ENCODE data around the gene SLC37A4. TPM values are rescaled to one million over a fixed set of nuclear protein-coding genes. Genes with fewer than 3 reads are reported as not detected.

SLC37A4 gene
- total and polyA plus RNA-seq, 2 experiments from 2014 or later: 68.0 to 82.3 TPM

DNA sequence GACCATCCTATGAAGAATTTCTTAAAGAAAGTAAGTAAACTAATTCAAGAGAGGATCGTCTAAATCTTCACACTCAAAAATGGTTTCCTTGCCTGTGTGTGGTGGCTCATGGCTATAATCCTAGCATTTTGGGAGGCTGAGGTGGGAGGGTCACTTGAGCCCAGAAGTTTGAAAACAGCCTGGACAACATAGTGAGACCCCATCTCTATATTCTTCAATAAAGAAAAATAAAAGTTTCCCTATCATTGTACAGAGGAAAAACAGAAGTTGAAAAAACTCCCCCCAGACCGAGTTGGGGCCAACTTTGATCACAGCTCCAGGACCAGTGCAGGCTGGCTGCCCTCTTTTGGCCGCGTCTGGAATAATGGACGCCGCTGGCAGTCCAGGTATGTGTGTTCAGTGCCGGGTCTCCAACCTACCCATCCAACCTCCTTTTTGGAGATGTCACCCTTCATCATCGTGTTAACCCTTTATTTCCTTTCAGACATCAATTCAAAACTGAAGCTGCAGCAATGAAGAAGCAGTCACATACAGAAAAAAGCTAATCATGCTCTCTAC lies 15.5 kb downstream of the SLC37A4 start:
- no peak for TF ChIP-seq EZH2phosphoT487 (IDR thresholded peaks at IDR 0.05; ENCODE audit: low read depth, severe bottlenecking, unreplicated experiment)
- TF ChIP-seq, protein P1, sequence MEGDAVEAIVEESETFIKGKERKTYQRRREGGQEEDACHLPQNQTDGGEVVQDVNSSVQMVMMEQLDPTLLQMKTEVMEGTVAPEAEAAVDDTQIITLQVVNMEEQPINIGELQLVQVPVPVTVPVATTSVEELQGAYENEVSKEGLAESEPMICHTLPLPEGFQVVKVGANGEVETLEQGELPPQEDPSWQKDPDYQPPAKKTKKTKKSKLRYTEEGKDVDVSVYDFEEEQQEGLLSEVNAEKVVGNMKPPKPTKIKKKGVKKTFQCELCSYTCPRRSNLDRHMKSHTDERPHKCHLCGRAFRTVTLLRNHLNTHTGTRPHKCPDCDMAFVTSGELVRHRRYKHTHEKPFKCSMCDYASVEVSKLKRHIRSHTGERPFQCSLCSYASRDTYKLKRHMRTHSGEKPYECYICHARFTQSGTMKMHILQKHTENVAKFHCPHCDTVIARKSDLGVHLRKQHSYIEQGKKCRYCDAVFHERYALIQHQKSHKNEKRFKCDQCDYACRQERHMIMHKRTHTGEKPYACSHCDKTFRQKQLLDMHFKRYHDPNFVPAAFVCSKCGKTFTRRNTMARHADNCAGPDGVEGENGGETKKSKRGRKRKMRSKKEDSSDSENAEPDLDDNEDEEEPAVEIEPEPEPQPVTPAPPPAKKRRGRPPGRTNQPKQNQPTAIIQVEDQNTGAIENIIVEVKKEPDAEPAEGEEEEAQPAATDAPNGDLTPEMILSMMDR (IDR thresholded peaks at IDR 0.05; ENCODE audit: poor library complexity): peak; percentile 19
- no peaks in the 10 kb centered on the region for H3K36me3 ChIP-seq (replicated peaks; ENCODE audit: insufficient read depth, low read depth)
- peak; percentile 29 for DNase-seq (ENCODE audit: low spot score)
- peaks cover 7% of the 10 kb centered on the region for H4K20me1 ChIP-seq (ENCODE audit: insufficient read depth, poor library complexity, severe bottlenecking)
- H3K9me2 ChIP-seq (replicated peaks; ENCODE audit: insufficient read depth): no peaks in the 10 kb centered on the region
- H3K4me1 ChIP-seq (ENCODE audit: insufficient read depth): peaks cover 19% of the 10 kb centered on the region
- H3K27me3 ChIP-seq: no peaks in the 10 kb centered on the region
- H3K4me2 ChIP-seq: no peak overlapping the region
- H3K79me2 ChIP-seq: peaks cover 50% of the 10 kb centered on the region
- no peak overlapping the region for H2AFZ ChIP-seq
- 74% methylated on average over 8 of the region's 8 CpGs for WGBS (ENCODE audit: low lambda C conversion rate, missing lambda C conversion rate)
- no peak overlapping the region for H3K4me3 ChIP-seq
- H3K9me3 ChIP-seq (ENCODE audit: low read depth): no peaks in the 10 kb centered on the region
- no peak overlapping the region for H3K27ac ChIP-seq

DNA sequence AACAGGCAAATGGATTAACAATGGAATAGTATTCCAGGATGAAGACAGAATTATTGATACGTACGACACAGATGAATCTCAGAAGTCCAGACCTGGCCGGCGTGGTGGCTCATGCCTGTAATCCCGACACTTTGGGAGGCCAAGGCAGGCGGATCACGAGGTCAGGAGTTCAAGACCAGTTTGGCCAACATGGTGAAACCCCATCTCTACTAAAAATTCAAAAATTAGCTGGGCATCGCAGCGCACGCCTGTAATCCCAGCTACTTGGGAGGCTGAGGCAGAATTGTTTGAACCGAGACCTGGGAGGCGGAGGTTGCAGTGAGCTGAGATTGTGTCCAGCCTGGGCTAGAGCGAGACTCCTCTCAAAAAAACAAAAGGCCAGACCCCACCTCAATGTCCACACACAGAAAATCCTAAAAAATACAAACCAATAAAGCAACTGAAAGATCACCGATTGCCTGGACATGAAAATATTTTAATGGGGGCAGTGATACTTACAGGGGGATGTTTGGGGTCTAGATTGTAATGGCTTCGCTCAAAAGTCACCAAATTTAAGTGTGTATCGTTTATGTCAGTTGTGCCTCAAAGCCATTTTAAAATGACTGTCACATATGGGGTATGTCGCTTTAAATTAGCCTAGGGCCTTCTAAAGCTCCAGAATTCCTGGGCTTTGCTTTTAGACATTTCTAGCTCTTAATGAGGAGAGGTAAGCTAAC lies 16.3 kb downstream of the SLC37A4 start:
- Histone ChIP-seq H3K4me1 (ENCODE audit: insufficient read depth) (peaks cover 12% of the 10 kb centered on the region), H3K9me3 (ENCODE audit: low read depth) (no peaks in the 10 kb centered on the region), H3K27me3 (no peaks in the 10 kb centered on the region), H3K36me3 (replicated peaks; ENCODE audit: insufficient read depth, low read depth) (no peaks in the 10 kb centered on the region), H3K79me2 (peaks cover 42% of the 10 kb centered on the region), H3K27ac (no peak overlapping the region), H3K4me2 (no peak overlapping the region), H3K4me3 (no peak overlapping the region), H4K20me1 (ENCODE audit: insufficient read depth, poor library complexity, severe bottlenecking) (peaks cover 7% of the 10 kb centered on the region), H2AFZ (no peak overlapping the region), H3K9me2 (replicated peaks; ENCODE audit: insufficient read depth) (no peaks in the 10 kb centered on the region)
- no peak for DNase-seq (ENCODE audit: low spot score)
- 94% methylated on average over 17 of the region's 17 CpGs for WGBS (ENCODE audit: low lambda C conversion rate, missing lambda C conversion rate)
- TF ChIP-seq, protein P1 (IDR thresholded peaks at IDR 0.05; ENCODE audit: poor library complexity): no peak
- no peak for TF ChIP-seq EZH2phosphoT487 (IDR thresholded peaks at IDR 0.05; ENCODE audit: low read depth, severe bottlenecking, unreplicated experiment)
- no peak for TF ChIP-seq EZH2 (IDR thresholded peaks at IDR 0.05; ENCODE audit: borderline replicate concordance)

DNA sequence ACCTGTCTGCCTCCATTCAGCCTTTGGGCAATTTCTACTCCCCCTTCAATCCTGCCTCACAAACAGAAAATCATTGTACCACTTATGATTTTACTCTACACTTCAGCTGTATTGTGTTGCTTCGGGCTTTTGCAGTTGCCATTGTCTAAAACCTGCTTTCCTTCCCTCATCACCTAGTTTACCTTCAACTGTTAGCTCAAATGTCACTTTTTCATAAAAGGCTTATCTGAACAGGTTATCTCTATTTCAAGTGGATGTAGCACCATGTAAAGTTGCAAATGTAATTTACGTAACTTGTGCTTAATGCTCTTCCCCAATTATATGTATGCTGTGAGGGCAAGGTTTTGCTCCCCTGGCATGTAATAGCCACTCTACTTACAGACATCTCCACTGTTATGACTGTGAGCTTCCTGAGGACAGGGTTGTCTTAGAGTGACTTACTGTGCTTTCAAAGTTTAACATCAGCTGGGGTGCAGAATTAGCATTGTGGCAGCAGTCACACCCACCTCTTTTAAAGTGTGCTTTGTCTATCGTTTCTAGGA lies 18.0 kb downstream of the SLC37A4 start:
- H3K36me3 ChIP-seq (replicated peaks; ENCODE audit: insufficient read depth, low read depth): no peaks in the 10 kb centered on the region
- H3K4me3 ChIP-seq: no peak overlapping the region
- H3K4me1 ChIP-seq (ENCODE audit: insufficient read depth): peaks cover 12% of the 10 kb centered on the region
- no peaks in the 10 kb centered on the region for H3K9me2 ChIP-seq (replicated peaks; ENCODE audit: insufficient read depth)
- H3K27ac ChIP-seq: no peak overlapping the region
- H4K20me1 ChIP-seq (ENCODE audit: insufficient read depth, poor library complexity, severe bottlenecking): peaks cover 7% of the 10 kb centered on the region
- no peak for DNase-seq (ENCODE audit: low spot score)
- H3K27me3 ChIP-seq: no peaks in the 10 kb centered on the region
- no peak overlapping the region for H2AFZ ChIP-seq
- no peak overlapping the region for H3K4me2 ChIP-seq
- H3K9me3 ChIP-seq (ENCODE audit: low read depth): no peaks in the 10 kb centered on the region
- peaks cover 34% of the 10 kb centered on the region for H3K79me2 ChIP-seq
- no peak for TF ChIP-seq EZH2 (IDR thresholded peaks at IDR 0.05; ENCODE audit: borderline replicate concordance)
- TF ChIP-seq, protein P1 (IDR thresholded peaks at IDR 0.05; ENCODE audit: poor library complexity): no peak
- no peak for TF ChIP-seq EZH2phosphoT487 (IDR thresholded peaks at IDR 0.05; ENCODE audit: low read depth, severe bottlenecking, unreplicated experiment)
- 88% methylated on average over 3 of the region's 3 CpGs for WGBS (ENCODE audit: low lambda C conversion rate, missing lambda C conversion rate)
